NCI-H128 (cell line): ENCODE measurements around the gene TMEM14A.
"Not testable (repeated sequence)": the region's sequence is repeated elsewhere in the genome, so short reads cannot be mapped to it uniquely, and the experiment has no call there.

Experiments
- DNase-seq: peaks from one replicate; lab custom pipeline; 2025; ENCODE audit not compliant: unreplicated experiment; lab: John Stamatoyannopoulos, UW

The TMEM14A gene

DNA sequence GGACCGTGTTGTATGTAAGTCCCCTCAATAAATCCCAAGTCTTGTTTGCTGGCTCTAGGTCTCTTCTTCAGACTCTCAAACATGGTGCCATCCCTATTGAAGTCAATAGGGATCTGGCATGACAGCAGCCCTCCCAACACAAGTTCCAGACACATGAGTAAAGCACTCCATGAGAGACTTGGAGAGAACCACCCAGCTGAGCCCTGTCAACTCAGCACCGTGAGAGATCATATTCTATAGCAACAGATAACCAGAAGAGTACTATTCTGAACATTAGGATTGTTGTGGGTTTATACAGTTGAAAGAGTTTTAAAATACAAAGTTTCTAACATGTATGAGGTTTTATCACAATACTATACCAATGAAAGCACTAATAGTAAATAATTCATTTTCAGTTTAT is 23.5 kb downstream of the TMEM14A start:
- DNase-seq: no peak

DNA sequence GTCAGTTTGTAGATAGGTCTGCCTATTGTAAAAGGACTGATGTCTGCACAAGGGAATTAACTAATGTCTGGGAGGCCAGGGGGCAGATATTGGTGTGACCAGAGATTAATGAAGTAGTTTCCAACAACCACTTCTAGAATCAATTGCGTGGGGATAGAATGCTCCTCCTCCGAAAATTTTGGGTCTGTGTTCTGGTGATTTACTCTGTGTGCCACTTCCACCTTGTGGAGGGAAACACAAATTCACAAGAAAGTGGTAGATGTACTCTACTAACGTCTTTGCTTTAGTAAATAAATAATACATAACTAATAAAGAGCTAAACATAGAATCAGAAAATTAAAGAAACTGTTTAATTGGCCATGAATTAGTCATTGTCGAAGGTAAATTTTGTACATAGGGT is 25.5 kb downstream of the TMEM14A start:
- no peak for DNase-seq

DNA sequence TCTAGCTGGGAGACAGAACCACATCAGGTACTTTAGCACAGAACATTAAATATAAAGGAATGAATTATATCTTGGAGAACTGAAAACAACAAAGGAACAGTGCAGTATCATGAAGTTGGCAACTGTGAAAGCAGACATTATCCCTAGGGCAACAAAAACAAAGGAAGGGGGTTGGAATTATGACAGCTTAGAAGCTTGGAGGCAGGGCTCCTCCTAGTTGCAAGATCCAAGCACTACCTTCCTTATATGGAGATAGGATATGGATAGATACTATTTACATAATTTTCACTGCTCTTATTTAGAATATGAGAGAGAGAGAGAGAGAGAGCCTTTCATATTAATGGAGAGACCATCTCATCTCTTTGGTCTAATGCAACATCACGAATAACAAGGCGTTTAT is 27.0 kb downstream of the TMEM14A start:
- no peak for DNase-seq

DNA sequence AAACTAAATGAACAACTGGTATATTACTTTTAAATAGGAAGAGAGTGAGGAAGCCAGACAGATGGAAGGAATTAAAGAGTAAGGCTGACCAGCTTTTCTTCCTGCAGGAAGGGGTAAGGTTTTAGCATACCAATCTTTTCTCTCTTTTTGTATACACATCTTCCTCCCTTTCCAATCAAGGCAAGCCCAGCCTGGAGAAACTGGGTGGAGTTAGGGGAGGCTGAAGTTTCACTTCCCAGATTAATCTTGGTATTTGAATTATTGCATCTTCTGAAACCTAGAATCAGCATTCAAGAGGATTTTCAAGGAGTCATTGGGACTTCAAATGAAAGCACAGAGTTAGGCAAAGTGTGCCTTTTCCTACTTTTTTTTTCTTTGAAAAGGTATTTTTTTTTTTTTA is 33.1 kb downstream of the TMEM14A start:
- no peak for DNase-seq

DNA sequence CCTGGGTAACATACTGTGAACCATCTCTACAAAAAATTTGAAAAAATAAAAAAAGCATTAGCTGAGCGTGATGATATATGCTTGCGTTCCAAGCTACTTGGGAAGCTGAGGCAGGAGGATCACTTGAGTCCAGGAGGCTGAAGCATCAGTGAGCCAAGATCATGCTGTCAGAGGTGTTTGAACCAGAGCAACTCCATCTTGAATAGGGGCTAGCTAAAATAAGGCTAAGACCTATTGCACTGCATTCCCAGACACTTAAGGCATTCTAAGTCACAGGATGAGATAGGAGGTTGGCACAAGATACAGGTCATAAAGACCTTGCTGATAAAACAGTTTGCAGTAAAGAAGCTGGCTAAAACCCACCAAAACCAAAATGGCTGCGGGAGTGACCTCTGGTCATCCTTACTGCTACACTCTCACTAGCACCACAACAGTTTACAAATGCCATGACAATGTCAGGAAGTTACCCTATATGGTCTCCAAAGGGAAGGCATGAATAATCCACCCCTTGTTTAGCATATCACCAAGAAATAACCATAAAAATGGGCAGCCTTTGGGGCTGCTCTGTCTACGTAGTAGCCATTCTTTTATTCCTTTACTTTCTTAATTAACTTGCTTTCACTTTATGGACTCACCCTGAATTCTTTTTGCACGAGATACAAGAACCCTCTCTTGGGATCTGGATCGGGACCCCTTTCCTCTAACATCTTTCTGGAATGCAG is 34.0 kb downstream of the TMEM14A start:
- not testable (repeated sequence) for DNase-seq

DNA sequence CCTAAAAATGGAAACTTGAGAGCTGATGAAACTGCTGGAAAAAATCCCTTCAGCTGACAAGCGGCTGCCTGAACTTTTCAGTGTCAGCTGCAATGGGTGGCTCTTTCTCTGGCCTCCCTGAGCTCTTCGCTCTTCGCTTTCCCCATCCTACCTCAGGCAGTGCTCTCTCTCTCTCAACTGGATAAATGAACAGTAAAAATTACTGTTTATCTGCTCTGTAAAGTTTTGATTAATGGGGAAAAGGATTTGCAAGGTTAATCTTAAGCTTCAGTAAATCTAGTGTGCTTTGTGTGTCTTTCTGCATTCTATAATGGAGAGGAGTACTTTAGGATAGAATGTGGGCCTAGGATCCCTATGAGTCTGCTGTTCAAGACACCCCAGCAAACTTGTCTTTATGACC is 35.1 kb downstream of the TMEM14A start:
- no peak for DNase-seq

DNA sequence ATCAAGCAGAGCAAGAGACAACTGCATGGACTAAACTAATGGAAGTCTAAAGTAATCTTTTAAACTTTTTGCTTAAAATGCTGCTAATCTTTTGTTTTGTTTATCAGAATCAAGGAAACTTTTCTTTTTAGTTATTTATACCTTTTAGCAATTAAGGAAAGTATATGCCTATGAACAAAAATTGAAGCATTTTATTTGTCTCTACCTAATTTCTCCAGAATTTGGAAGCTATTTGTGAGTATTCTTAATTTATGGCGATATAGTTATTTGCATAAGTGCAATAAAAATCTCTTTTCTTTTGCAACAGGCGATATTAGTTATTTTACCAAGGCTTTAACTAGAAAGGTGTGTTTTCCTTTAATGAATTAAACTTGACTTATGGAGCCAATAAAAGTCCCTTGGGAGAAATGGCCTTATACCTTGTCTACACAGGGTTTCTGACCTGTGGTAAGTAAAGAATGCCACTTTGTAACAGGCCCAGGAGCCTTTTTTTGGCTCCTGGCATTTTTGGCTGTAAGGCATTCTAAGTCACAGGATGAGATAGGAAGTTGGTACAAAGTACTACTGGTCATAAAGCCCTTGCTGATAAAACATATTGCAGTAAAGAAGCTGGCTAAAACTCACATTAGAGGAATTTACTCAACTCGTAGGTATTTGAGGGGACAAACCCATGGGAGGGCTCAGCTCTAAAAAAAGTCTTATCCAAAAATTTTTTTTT is 37.2 kb downstream of the TMEM14A start:
- DNase-seq: no peak

DNA sequence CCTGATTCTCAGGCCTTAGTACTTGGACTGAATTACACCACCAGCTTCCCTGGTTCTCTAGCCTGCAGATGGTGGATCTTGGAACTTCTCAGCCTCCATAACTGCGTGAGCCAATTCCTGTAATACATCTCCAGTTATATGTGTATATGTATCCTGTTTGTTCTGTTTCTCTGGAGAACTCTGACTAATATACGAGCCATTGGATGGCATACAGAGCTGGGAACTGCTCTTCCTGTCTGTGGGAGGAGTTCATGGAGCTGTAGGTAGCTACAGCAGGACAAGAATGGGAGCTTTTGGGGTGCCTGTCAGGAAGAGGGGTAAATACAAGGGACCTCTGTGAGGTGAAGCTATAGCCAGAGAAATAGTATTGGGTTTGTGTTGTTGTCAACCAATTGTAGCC is 41.2 kb downstream of the TMEM14A start:
- no peak for DNase-seq

DNA sequence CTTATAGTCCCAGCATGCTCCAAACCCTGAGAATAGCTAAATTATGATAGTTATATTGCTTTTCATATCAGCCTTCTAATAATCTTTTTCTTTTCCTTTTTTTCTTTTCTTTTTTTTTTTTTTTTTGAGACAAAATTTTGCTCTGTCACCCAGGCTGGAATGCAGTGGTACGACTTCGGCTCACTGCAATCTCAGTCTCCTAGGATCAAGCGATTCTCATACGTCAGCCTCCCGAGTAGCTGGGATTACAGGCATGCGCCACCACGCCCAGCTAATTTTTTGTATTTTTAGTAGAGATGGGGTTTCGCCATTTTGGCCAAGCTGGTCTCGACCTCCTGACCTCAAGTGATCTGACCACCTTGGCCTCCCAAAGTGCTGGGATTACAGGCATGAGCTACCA is 43.8 kb downstream of the TMEM14A start:
- DNase-seq: not testable (repeated sequence)

DNA sequence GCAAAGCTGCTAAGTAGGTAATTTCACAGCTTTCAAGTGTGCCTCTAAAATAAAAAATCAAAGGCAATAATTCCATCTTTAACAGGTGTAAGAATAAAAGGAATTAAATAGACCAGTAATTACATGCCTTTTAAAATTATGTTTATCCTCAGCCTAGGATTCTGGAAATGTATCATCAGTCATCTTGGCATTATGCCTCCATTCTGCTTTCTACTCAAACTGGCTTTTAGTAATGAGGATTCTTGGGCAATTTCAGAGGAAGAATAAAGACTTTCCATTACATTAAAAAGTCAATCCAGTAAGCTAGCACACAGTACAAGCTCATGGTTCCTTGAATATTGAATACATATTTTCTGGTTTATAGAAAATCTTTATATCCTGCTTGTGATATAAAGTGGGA is 47.6 kb downstream of the TMEM14A start:
- no peak for DNase-seq

DNA sequence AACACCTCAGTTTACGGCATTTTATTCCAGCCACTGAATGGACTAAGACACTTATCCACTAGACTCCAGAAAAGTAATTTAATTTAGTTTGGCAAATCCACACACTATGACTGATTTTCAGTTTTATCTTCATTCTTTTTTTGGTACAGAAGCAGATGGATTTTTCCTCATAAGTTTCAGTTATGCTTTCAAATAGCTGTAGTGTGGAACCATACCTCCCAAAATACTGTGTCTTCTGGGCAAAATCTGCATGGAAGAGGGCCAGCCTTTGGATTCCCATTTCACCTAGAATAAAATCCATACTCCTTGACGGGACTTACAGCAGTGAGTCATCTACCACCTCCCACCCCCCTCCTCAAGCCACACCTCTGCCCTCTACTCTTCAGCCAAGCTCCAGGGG is 49.4 kb downstream of the TMEM14A start:
- no peak for DNase-seq

DNA sequence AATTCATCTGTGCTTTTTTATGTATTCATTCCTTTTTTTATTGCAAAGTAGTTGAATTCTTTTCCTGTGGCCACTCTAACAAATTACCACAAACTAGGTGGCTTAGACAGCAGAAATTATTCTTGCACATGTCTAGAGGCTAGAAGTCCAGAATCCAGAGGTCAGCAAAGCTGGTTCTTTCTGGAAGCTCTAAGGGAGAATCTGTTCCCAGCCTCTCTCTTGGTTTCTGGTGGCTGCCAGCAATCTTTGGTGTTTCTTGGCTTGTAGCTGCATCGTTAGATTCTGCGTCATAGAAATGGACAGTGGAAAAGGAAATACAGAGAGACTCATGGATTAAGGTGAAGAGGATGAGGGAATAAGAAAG is 53.1 kb downstream of the TMEM14A start:
- DNase-seq: no peak

DNA sequence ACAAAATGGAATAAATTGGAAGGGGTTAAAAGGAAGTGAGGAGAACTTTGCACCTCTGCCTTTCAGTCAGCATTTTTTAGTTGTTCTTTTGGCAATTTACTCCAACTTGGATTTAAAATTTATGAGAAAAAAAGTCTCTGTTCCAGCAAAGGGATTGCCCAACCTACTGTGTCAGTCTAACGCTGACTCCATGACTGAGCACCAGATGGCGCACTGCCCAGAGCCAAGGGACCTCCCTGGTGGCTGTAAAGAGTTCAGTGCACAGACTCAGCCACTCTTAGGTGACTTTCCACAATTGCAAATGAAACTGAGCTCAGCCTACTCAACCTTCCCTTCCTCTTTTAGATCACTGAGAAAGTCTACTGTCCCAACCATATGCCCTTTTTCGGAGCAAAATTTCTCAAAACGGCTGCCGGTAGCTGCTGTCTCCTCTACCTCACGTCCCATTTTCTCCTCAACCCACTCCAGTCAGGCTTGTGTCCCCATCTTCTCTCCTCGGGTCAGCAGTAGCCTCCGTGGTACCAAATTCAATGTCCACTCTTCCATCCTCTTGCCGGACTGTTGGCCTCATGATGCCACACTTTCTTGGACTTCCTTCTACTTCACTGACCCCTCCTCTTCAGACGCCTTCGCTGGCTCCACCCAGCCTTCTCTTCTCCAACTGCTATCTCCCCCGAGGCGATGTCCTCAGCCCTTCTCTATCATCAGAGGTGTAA is 53.7 kb downstream of the TMEM14A start:
- DNase-seq: peak; percentile 30

DNA sequence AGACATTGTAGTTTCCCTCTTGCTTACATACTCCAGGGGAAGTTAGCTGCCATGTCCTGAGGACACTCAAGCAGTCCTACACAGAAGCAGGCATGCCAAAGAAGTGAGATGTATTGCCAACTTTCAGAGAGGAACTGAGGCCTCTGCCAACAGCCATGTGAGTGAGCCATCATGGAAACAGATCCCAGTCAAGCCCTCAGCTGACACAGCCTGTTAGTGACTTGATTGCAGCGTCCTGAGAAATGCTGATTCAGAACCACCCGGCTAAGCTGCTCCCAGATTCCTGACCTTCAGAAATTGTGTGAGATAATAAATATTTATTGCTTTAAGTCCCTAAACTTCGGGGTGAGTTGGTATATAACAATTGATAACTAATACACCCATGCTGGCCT is 54.2 kb downstream of the TMEM14A start:
- no peak for DNase-seq

DNA sequence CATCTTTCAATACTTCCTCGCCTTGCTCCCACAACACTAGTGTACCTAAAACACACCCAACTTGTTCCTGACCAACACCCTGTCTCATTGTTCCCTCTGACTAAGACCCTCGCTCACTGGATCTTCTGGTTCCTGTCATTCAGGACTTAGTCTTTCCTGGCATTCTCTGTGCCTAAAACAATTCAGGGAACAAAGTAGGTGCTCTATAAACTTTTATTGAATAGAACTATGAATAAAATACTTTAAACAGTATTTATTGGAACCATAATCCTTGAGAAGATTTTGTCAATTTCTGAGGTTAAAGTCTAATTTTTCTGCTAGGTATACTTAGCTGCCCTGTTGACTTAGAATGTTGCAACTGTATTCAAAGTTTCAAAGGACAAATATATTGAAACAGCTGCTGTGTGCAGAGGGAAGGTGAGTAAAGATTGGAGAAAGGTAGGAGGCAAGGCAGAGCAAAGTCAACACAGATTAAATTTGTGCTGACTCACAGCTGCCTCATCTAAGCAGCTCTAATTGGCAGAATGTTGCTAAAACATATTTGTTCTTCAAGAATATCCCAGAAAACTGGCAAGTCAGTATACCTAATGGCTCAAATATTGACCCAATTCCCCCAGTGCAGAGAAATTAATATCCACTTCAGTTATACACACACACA is 54.8 kb downstream of the TMEM14A start:
- no peak for DNase-seq

DNA sequence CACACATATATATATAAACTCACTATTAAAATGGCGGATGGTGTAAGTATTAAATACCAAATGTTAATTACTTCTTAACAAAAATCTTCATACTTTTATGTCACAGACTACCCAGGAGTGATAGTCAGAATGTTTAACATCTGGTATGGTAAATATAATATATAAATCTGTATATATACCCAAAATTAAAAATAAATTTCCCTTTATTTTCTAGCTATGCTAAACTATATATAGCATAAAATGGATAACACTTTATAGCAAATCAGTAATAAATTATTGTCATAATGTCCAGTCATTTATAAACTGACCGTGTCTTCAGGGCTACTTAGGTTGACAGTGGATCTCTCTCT is 55.3 kb downstream of the TMEM14A start:
- no peak for DNase-seq

DNA sequence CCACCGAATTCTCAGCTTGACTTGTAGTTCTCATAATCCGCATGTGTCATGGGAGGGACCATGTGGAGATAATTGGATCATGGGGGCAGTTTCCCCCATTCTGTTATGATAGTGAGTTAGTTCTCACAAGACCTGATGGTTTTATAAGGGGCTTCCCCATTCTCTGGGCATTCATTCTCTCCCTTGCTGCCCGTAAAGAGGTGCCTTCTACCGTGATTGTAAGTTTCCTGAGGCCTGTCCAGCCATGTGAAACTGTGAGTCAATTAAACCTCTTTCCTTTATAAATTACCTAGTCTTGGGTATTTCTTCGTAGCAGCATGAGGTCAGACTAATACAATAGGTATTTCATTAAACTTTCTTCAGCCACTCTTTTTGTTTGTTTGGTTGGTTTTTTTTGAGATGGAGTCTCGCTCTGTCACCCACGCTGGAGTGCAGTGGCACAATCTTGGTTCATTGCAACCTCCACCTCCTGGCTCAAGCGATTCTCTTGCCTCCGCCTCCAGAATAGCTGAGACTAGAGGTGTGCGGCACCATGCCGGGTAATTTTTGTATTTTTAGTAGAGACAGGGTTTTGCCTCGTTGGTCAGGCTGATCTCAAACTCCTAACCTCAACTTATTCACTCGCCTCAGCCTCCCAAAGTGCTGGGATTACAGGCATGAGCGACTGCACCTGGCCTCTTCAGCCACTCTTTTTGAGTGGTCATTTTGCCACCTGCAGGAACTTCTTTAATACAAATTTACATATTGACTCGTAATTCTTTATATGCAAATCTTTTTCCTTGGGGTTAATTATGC is 56.0 kb downstream of the TMEM14A start:
- DNase-seq: no peak

DNA sequence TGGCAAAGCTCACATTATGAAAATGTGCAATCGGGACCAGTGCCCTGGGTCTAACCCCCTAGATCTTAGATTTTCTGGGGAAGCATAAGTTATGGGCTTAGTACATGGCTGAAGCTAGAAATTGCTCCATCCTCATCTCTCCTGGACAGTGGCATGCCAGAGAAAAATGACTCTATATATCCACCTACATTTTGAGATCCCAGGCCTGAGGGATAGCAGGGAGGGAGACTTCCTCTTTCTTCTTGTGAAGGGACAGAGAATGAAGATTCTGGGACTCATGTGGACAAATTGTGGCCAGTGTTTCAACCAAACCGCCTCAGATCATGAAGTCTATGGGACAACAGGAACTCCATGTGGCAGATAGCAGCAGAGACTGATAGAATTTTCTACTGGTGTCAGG is 57.0 kb downstream of the TMEM14A start:
- DNase-seq: no peak

DNA sequence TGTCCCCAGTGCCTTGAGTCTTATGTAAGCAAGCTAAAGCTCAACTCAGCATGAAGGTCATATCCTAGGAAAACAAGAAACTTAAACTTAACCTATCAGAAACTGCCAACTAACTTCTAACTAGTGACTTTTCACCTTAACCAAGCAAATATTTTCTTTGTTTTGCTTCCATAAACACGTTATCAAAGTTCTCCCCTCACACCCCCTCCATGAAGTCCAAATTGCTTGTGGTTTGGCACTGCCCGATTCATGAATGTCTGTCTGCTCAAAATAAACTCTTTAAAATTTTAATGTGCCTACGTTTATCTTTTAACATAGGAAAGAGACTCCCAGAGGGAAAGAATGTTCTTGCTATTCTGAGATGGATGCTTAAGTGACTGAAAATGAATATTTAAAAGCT is 57.5 kb downstream of the TMEM14A start:
- DNase-seq: no peak

DNA sequence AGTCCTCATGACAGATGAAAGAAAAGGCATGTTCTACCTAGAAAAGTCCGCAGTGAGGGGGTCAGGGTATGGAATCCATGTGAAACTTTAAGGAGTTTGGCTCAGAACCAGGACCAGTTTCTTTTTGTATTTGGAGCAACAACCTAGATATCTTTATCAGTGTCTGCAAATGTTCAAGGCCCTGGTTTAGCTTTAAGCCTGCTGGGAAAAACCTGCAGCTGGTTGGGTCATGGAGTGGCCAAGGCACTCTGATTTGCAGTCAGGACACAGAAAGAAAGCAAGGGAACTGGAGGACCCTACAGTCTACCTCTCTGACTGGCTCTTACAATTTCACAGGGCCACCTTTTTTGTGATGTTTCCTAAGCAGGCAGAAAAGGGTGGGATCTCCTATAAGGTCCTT is 58.7 kb downstream of the TMEM14A start:
- DNase-seq: no peak

DNA sequence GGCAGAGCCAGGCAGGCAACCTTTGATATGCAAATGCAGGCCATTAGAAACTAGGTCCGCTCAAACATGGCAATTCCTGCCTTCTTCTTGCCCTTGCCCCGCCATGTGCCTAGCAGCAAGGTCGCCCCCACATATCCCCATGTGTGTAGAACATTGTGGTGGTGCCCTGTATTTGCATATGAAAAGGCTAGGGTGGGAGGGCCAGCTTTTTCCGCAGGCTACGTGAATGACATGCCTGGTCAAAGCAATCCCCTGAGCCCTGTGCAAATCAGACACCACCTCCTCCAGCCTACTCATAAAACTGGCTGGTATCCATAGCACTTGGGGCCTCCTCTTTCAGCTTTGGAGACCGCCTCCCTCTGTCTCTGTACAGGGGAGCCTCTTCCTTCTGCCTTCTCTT is 60.8 kb downstream of the TMEM14A start:
- no peak for DNase-seq
